DOHH2 (cell line): Measurements from ENCODE around the gene DR1.

Source experiments
- H3F3A ChIP-seq: fragments of 200-600 bp; sonication (generic), shearing (Covaris generic); 2 replicates; pipeline ENCODE4 v1.6.0; 2016; ENCODE audit warnings: antibody characterized with exemption, mild to moderate bottlenecking; ENCODE audit not compliant: control insufficient read depth, insufficient read depth
- H3K27ac ChIP-seq: fragments of 200-600 bp; sonication (generic); 2 replicates; pipeline ENCODE4 v1.5.1; 2014; ENCODE audit warnings: low read depth, mild to moderate bottlenecking, low read length, moderate library complexity
- H3K27me3 ChIP-seq: fragments of 200-600 bp; sonication (generic); 2 replicates; pipeline ENCODE4 v1.6.1; 2014; ENCODE audit warnings: mild to moderate bottlenecking, low read length, mixed read lengths; ENCODE audit not compliant: control insufficient read depth
- H3K36me3 ChIP-seq: fragments of 200-600 bp; sonication (generic); 2 replicates; pipeline ENCODE4 v1.6.1; 2014; ENCODE audit warnings: mild to moderate bottlenecking, low read length, moderate library complexity, mixed read lengths; ENCODE audit not compliant: control insufficient read depth
- H3K4me1 ChIP-seq: fragments of 200-600 bp; sonication (generic); 2 replicates; pipeline ENCODE4 v1.6.1; 2014; ENCODE audit warnings: mild to moderate bottlenecking, low read length, mixed read lengths; ENCODE audit not compliant: control insufficient read depth
- H3K4me2 ChIP-seq: fragments of 200-600 bp; sonication (generic); 2 replicates; pipeline ENCODE4 v1.6.0; 2014; ENCODE audit warnings: mild to moderate bottlenecking, low read length, moderate library complexity
- H3K4me3 ChIP-seq: fragments of 200-600 bp; sonication (generic); 2 replicates; pipeline ENCODE4 v1.5.1; 2014; ENCODE audit warnings: mild to moderate bottlenecking, low read length, mixed read lengths
- H3K79me2 ChIP-seq: fragments of 200-600 bp; sonication (generic); 2 replicates; pipeline ENCODE4 v1.6.1; 2014; ENCODE audit warnings: mild to moderate bottlenecking, low read length, mixed read lengths; ENCODE audit not compliant: control insufficient read depth
- H3K9me2 ChIP-seq: fragments of 200-600 bp; sonication (generic); replicated peaks from 2 replicates; pipeline ENCODE4 v1.6.1; 2014; ENCODE audit warnings: mild to moderate bottlenecking, low read length, mixed read lengths; ENCODE audit not compliant: control insufficient read depth
- H3K9me3 ChIP-seq: fragments of 200-600 bp; sonication (generic); 2 replicates; pipeline ENCODE4 v1.6.1; 2014; ENCODE audit warnings: antibody characterized with exemption, low read length, mixed read lengths; ENCODE audit not compliant: control insufficient read depth, insufficient read depth
- H4K20me1 ChIP-seq: fragments of 200-600 bp; sonication (generic); 2 replicates; pipeline ENCODE4 v1.6.0; 2014; ENCODE audit warnings: low read depth, mild to moderate bottlenecking, antibody characterized with exemption, low read length, moderate library complexity; ENCODE audit not compliant: control insufficient read depth, insufficient read depth
- EZH2phosphoT487 ChIP-seq: fragments of 200-600 bp; sonication (generic); IDR thresholded peaks from 2 replicates; pipeline ENCODE4 v1.6.1; 2017; ENCODE audit warnings: borderline replicate concordance, mild to moderate bottlenecking, antibody characterized with exemption, low read length, moderate library complexity, mixed read lengths
- TF ChIP-seq, protein P1 (sequence below): fragments of 200-600 bp; sonication (generic); IDR thresholded peaks from one replicate; pipeline ENCODE4 v1.5.1; 2014; ENCODE audit warnings: antibody characterized with exemption, mild to moderate bottlenecking, low read depth, low read length; ENCODE audit not compliant: poor library complexity, severe bottlenecking

Gene DR1

DNA sequence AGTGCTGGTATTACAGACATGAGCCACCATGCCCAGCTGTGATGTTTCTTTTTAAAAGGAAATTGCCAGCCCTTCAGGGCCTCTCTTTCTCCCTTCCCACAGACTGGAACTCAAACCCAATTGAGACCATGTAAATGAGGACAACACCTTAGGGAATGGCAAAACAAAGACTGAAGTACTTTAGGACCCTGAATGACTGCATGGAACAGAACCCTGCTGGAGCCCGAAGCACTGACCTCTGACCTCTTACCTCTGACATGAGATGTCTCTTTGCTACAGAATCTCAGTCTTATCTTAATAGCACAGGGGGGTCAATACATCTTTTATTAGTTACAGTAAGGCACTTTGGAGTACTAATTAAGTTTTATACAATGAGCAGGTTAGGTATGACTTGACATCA lies 15.5 kb upstream of the DR1 start:
- H3K27ac ChIP-seq: no peak overlapping the region
- H3K4me1 ChIP-seq: peaks cover 9% of the 10 kb centered on the region
- no peaks in the 10 kb centered on the region for H3K9me3 ChIP-seq
- no peaks in the 10 kb centered on the region for H4K20me1 ChIP-seq
- H3K36me3 ChIP-seq: no peaks in the 10 kb centered on the region
- H3K79me2 ChIP-seq: no peaks in the 10 kb centered on the region
- H3K27me3 ChIP-seq: no peaks in the 10 kb centered on the region
- no peak overlapping the region for H3K4me2 ChIP-seq
- H3K4me3 ChIP-seq: no peak overlapping the region
- H3K9me2 ChIP-seq: no peaks in the 10 kb centered on the region
- no peaks in the 10 kb centered on the region for H3F3A ChIP-seq
- TF ChIP-seq EZH2phosphoT487: no peak
- TF ChIP-seq, protein P1, sequence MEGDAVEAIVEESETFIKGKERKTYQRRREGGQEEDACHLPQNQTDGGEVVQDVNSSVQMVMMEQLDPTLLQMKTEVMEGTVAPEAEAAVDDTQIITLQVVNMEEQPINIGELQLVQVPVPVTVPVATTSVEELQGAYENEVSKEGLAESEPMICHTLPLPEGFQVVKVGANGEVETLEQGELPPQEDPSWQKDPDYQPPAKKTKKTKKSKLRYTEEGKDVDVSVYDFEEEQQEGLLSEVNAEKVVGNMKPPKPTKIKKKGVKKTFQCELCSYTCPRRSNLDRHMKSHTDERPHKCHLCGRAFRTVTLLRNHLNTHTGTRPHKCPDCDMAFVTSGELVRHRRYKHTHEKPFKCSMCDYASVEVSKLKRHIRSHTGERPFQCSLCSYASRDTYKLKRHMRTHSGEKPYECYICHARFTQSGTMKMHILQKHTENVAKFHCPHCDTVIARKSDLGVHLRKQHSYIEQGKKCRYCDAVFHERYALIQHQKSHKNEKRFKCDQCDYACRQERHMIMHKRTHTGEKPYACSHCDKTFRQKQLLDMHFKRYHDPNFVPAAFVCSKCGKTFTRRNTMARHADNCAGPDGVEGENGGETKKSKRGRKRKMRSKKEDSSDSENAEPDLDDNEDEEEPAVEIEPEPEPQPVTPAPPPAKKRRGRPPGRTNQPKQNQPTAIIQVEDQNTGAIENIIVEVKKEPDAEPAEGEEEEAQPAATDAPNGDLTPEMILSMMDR: no peak

DNA sequence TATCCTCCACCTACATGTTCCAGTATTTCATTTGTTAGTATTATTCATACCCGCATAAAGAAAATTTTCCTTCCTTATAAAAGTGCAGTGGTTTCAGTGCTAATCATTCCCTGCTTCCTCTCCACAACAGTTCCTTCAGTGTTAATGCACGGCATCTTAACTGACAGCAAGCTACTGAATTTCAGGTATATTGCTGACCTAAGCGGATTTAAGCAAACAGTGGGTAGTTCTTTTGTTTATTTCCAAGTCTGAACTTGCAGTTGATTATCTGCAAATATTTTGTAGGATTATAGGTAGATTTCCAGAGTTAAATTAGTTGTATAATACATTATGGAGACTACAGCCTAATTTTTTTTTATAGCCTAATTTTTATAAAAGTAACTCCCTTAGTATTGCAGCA lies 15.1 kb upstream of the DR1 start:
- no peak for TF ChIP-seq EZH2phosphoT487
- TF ChIP-seq, protein P1: no peak

GRCh38 chr1:93331412-93331811 lies 14.3 kb upstream of the DR1 start:
- TF ChIP-seq EZH2phosphoT487: no peak
- TF ChIP-seq, protein P1: no peak
- no peaks in the 10 kb centered on the region; the same call in 1 of the 2 replicates for H3F3A ChIP-seq
- H4K20me1 ChIP-seq: no peaks in the 10 kb centered on the region
- H3K27me3 ChIP-seq: no peaks in the 10 kb centered on the region
- no peaks in the 10 kb centered on the region for H3K9me2 ChIP-seq
- peaks cover 3% of the 10 kb centered on the region; the same call in 1 of the 2 replicates for H3K36me3 ChIP-seq
- no peak overlapping the region for H3K4me3 ChIP-seq
- no peaks in the 10 kb centered on the region for H3K9me3 ChIP-seq
- H3K79me2 ChIP-seq: no peaks in the 10 kb centered on the region
- peaks cover 9% of the 10 kb centered on the region for H3K4me1 ChIP-seq
- no peak overlapping the region for H3K4me2 ChIP-seq
- H3K27ac ChIP-seq: no peak overlapping the region

More for the DNA sequence above, 15.1 kb upstream of the DR1 start:
- Histone ChIP-seq H3K4me2 (no peak overlapping the region), H4K20me1 (no peaks in the 10 kb centered on the region), H3K27me3 (no peaks in the 10 kb centered on the region), H3F3A (no peaks in the 10 kb centered on the region; the same call in 1 of the 2 replicates), H3K27ac (no peak overlapping the region), H3K4me3 (no peak overlapping the region), H3K4me1 (peaks cover 9% of the 10 kb centered on the region), H3K9me3 (no peaks in the 10 kb centered on the region), H3K79me2 (no peaks in the 10 kb centered on the region), H3K9me2 (no peaks in the 10 kb centered on the region), H3K36me3 (no peaks in the 10 kb centered on the region)

- Histone ChIP-seq H3K36me3 (peaks cover 6% of the 10 kb centered on the region), H3F3A (no peaks in the 10 kb centered on the region; the same call in 1 of the 2 replicates), H3K27ac (no peak overlapping the region), H3K4me1 (peaks cover 9% of the 10 kb centered on the region), H3K9me3 (no peaks in the 10 kb centered on the region), H3K4me3 (no peak overlapping the region), H3K4me2 (no peak overlapping the region), H3K27me3 (no peaks in the 10 kb centered on the region), H4K20me1 (no peaks in the 10 kb centered on the region), H3K79me2 (no peaks in the 10 kb centered on the region), H3K9me2 (no peaks in the 10 kb centered on the region)
- TF ChIP-seq EZH2phosphoT487: no peak
- TF ChIP-seq, protein P1: no peak
Observed at GRCh38 chr1:93332368-93332767, 13.3 kb upstream of the DR1 start.
